ENCODE data around the gene DCTPP1.
"Not testable (repeated sequence)": the region's sequence is repeated elsewhere in the genome, so short reads cannot be mapped to it uniquely, and the experiment has no call there.

DCTPP1 gene

GRCh38 chr16:30458561-30459394 is 28.9 kb upstream of the DCTPP1 start:
- TF ChIP-seq CTCF (conservative IDR thresholded peaks at IDR 0.05; ENCODE audit: control insufficient read depth, insufficient read depth, low read depth, low read length), result no peak
- DNase-seq (ENCODE audit: low read depth), result no peak
- no peak overlapping the region for H3K4me3 ChIP-seq (ENCODE audit: control insufficient read depth, low read depth, low read length)

GRCh38 chr16:30457743-30458560 is 28.1 kb upstream of the DCTPP1 start:
- TF ChIP-seq CTCF (conservative IDR thresholded peaks at IDR 0.05; ENCODE audit: control insufficient read depth, insufficient read depth, low read depth, low read length), result no peak
- no peak overlapping the region for H3K4me3 ChIP-seq (ENCODE audit: control insufficient read depth, low read depth, low read length)
- no peak for DNase-seq (ENCODE audit: low read depth)

- no peak overlapping the region for H3K4me3 ChIP-seq (ENCODE audit: control insufficient read depth, low read depth, low read length)
- no peak for TF ChIP-seq CTCF (conservative IDR thresholded peaks at IDR 0.05; ENCODE audit: control insufficient read depth, insufficient read depth, low read depth, low read length)
- no peak for DNase-seq (ENCODE audit: low read depth)
Measured at GRCh38 chr16:30457256-30457655, 27.4 kb upstream of the DCTPP1 start.

GRCh38 chr16:30456302-30456701 is 26.5 kb upstream of the DCTPP1 start:
- DNase-seq (ENCODE audit: low read depth), result no peak
- TF ChIP-seq CTCF (conservative IDR thresholded peaks at IDR 0.05; ENCODE audit: control insufficient read depth, insufficient read depth, low read depth, low read length), result no peak
- H3K4me3 ChIP-seq (ENCODE audit: control insufficient read depth, low read depth, low read length), result no peak overlapping the region

GRCh38 chr16:30452709-30453580 is 23.1 kb upstream of the DCTPP1 start:
- not testable (repeated sequence) for H3K4me3 ChIP-seq (ENCODE audit: control insufficient read depth, low read depth, low read length); DNase-seq (ENCODE audit: low read depth)

- H3K4me3 ChIP-seq (ENCODE audit: control insufficient read depth, low read depth, low read length), result no peak overlapping the region
- TF ChIP-seq CTCF (conservative IDR thresholded peaks at IDR 0.05; ENCODE audit: control insufficient read depth, insufficient read depth, low read depth, low read length), result no peak
- DNase-seq (ENCODE audit: low read depth), result no peak
Measured at GRCh38 chr16:30449116-30449435, 19.2 kb upstream of the DCTPP1 start.
